NCI-H2171 (cell line): ENCODE data around the gene ST8SIA6.
"Not testable (repeated sequence)": the region's sequence is repeated elsewhere in the genome, so short reads cannot be mapped to it uniquely, and the experiment has no call there.

Experiments used
- DNase-seq: peaks from one replicate; lab custom pipeline; 2025; lab: John Stamatoyannopoulos, UW

The ST8SIA6 gene

GRCh38 chr10:17427201-17427600 is 27.2 kb downstream of the ST8SIA6 start:
- DNase-seq, result no peak

- DNase-seq, result no peak
Observed at GRCh38 chr10:17426263-17426750, 28.1 kb downstream of the ST8SIA6 start.

DNA sequence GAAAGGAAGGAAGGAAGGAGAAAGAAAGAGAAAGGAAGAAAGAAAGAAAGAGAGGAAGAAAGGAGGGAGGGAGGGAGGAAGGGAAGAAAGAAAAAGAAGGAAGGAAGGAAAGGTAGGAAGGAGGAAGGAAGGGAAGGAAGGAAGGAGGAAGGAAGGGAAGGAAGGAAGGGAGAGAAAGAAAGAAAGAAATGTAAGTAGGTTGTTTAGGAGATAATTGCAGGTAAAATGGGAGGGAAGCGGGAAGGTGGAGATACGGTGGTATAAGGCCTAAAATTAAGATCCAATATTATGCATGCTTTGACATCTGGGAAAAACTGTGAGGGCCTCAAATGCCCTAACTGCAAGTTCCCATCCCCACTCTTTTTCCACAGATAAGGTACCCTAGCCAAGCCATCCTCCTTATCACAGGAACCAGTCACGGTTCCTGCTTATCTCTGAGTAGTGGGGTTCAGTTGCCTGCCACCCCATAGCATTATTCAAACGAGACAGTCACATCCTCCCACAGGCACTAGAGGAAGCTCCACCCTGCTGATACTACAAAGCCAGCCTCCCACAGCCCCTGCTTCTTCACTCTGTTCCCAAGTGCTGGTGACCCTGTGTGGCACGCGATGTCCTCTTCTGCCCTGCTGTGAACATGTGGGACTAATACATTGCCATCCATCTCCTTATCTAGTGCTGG is 28.7 kb downstream of the ST8SIA6 start:
- no peak for DNase-seq

DNA sequence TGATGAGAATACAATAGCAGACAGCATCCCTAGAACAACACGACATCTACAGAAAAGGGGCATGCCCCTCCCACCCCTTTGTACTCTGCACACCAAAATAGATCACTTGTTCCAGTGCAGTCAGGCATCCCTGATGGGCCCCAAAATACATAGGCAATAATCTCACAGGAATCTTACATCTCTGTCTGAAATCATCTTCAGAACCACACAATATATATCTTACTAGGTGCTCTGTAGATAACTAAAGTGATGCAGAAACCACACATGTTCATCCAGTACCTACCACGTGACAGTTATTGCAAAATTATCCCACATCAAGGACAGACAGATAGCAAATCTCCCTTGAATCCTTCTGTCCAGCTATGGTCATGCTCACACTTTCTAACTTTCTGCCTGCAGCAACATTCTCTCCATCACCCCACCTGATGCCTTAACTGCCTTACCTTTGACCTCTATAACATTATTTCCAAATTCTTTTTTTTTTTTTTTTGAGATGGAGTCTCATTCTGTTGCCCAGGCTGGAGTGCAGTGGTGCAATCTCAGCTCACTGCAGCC is 30.7 kb downstream of the ST8SIA6 start:
- DNase-seq, result no peak

- DNase-seq, result no peak
Observed at GRCh38 chr10:17422931-17423330, 31.5 kb downstream of the ST8SIA6 start.

- DNase-seq, result no peak
Observed at GRCh38 chr10:17418249-17418648, 36.1 kb downstream of the ST8SIA6 start.

DNA sequence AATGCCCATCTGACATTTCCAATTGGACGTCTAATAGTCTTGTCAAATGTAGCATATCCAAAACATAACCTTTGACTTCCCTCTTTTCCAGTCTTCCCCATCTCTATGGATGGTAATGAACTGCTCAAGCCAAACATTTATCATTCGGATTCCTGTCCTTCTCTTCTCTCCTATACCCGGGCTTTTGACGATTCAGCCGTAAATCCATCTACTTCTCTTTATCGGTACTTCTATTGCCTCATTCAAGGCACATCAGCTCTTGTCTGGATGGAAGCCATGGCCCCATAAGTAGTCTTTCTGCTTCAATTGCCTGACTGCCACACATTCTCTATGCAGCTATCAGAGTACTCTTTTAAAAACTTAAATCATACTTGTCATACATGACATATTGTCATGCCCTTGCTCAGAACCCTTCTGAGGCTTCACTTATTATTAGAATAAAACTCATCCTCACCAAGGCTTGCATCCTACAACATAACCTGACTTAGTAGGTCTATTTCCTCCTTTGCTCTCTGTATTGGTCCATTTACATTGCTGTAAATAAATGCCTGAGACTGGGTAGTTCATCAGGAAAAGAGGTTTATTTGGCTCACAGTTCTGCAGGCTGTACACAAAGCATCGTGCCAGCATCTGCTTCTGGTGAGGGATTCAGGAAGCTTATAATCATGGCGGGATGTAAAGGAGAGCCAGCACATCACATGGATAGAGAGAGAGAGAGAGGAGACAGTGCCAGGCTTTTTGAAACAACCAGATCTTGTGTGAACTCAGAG is 37.8 kb downstream of the ST8SIA6 start:
- DNase-seq, result no peak

DNA sequence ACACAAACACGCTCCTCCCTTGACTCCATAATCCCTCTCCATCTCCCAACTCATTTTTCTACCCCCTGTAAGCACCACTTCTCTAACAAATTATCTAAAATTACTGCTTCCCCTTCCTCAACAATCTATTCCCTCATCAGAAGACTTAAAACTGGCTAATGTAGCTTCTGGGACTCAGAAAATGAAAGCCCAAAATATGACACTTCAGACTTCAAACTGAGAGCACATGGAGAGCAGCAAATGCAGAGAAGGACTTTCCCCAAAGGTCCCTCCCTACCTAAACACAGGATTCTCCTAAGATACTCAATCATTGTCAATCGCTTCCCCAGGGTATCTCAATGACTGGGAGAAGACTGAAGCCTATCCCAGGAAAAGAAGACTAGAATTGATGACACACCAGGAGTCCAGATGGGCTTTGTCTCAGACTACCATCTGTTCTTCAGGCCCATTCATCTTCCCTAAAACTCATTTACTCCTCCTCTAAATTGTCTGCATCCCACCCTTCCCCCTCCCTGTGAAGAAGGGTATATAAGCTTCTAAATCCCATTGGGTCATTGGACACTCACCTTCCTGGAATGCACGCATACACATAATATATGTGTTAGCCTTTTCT is 39.2 kb downstream of the ST8SIA6 start:
- no peak for DNase-seq

- no peak for DNase-seq
Observed at GRCh38 chr10:17414484-17414883, 39.9 kb downstream of the ST8SIA6 start.

GRCh38 chr10:17413876-17414275 is 40.5 kb downstream of the ST8SIA6 start:
- DNase-seq, result no peak

GRCh38 chr10:17412323-17412722 is 42.1 kb downstream of the ST8SIA6 start:
- no peak for DNase-seq

- DNase-seq, result no peak
Observed at GRCh38 chr10:17410907-17411306, 43.5 kb downstream of the ST8SIA6 start.

DNA sequence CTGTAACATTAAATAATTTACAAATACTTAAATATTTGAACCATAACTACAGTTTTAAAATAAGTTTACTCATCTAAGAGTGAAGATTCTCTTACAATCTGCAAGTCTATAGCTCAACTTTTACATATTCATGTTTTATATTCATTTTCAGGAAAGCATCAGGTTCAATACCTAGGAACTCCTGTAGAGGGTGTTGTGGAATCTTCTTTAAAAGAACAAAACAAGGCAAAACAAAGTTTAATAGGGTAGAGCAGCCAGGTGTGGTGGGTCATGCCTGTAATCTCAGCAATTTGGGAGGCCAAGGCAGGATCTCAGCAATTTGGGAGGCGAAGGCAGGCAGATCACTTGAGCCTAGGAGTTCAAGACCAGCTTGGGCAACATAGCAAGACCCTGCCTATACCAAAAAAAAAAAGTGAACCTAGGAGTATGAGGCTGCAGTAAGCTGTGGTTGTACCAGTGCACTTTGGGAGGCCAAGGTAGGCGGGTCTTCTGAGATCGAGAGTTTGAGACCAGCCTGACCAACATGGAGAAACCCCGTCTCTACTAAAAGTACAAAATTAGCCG is 45.1 kb downstream of the ST8SIA6 start:
- DNase-seq, result no peak

DNA sequence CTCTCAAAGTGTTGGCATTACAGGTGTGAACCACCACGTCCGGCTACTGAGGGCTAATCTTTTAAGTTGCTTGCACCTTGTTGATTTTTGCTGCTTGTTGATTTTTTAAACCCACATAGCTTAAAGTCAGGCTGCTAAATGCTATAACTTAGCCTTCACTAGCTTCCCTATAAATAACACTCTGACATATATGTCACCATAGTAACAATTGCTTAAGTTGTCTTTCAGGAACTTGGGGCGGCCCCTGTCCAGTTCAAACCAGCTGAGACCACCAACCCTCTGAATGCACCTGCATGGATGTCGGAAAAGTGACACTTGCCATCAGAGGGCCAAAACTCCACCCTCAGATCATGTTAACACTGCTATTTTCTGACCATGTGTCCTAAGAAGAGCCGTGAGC is 47.3 kb downstream of the ST8SIA6 start:
- DNase-seq, result no peak

- no peak for DNase-seq
Observed at GRCh38 chr10:17406036-17406834, 48.2 kb downstream of the ST8SIA6 start.

DNA sequence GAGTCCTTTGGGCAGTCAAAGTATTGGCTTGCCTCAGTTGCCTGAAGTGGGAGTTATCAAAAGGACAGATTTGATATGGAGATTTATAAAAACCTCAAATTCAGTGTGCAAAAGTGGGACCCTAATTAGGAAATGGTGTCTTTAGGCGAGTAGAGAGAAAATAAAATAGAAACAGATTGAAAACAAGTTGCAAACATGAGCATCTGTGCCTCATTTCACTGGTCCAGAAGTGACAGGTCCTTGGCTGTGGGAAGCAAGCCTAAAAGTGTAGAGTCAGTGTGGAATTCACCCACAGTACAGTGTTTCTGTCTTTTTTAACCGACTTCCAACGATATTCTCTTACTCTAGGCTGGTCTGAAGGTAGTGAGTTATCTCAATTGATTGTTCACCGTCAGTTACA is 51.2 kb downstream of the ST8SIA6 start:
- DNase-seq, result no peak

- not testable (repeated sequence) for DNase-seq
Observed at GRCh38 chr10:17402040-17402439, 52.4 kb downstream of the ST8SIA6 start.

DNA sequence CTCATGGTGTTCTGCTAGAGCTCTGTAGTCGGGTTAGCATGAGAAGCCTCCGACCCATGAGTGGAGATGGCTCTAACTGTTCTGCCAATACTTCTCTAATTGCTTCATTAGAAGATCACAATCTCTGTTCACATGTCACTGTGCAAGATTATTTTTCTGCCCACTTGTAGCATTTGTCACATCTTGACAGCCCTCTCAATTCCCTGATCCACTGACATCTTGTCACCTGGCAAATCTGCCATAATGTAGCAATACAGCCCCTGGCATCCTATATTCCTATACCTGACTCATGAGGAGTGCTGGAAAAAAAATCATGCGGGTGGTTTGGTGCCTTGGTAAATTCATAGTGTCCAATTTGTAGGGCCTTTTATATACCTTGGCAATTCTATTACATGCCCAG is 58.4 kb downstream of the ST8SIA6 start:
- no peak for DNase-seq

GRCh38 chr10:17394854-17395253 is 59.5 kb downstream of the ST8SIA6 start:
- no peak for DNase-seq

GRCh38 chr10:17387861-17388503 is 66.4 kb downstream of the ST8SIA6 start:
- no peak for DNase-seq

DNA sequence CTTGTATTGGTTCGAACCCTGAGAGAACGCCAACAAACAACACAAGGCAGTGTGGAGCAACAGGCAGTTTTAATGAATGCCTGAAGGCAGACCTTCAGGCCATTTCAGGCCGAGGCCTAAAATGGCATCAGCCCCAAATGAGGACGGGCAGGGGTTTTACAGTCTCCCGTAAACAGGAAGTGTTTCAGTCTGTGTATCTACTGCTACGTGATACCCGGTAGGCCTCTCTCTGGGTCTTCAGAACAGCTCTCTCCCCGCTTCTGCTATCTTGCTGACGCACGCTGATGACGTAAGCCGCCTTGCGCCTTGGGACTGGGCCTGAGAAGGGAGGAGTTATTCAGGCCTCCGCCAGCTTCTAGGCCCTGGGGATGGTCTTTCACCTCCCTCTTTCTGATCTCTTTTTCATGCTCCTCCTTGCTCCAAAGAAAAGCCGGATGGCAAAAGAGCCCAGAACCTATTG is 67.7 kb downstream of the ST8SIA6 start:
- no peak for DNase-seq
